ENCODE measurements around the gene FGF22. TPM values are rescaled to one million over a fixed set of nuclear protein-coding genes. Genes with fewer than 3 reads are reported as not detected.

The FGF22 gene
- total and polyA plus RNA-seq, 2 donors (not counting 1 experiment from before 2014, with no cell fraction given) = 0.34 to 2.9 TPM

DNA sequence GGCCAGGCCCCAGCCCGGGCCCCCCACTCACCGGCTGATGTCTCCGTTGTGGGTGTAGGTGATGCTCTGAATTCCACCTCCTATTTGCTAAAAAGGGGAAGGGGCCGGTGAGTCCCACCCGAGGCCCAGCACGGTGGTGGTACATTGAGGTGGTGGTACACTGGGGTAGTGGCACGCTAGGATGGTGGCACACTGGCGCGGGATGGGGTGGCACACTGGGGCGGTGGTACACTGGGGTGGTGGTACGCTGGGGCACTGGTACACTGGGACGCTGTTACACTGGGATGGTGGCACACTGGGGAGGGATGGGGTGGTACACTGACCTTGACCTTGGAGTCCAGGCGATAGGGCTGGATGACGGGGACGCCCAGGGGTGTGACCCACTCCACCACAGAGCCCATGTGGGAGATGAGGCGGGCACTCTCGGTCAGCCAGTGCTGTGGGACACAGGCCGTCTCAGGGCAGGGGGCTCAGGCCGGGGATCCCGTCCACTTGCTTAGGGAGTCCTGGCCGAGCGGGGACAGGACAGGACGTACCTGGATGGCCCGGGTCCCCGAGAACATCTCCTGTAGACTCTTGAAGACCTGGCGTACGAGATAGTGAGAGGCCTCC is 20.9 kb upstream of the FGF22 start:
- Histone ChIP-seq H2AFZ (ENCODE audit: insufficient read depth, low read depth, low read length, poor library complexity, severe bottlenecking) (no peak overlapping the region), H3K79me2 (ENCODE audit: control insufficient read depth, insufficient read depth, low read length) (no peaks in the 10 kb centered on the region), H3K36me3 (replicated peaks in 1 of 2; ENCODE audit: control extremely low read depth in 1 of 2, control insufficient read depth in 1 of 2, extremely low read depth in 1 of 2, insufficient read depth in 2 of 2, low read length in 1 of 2) (peaks cover 0 to 30% of the 10 kb centered on the region in 2 experiments), H3K27me3 (replicated peaks in 1 of 4; ENCODE audit: control extremely low read depth in 1 of 4, control insufficient read depth in 3 of 4, insufficient read depth in 4 of 4, low read length in 3 of 4) (peaks cover 0 to 7% (median 2%) of the 10 kb centered on the region in 4 experiments), H3K4me3 (ENCODE audit: control extremely low read depth in 1 of 5, extremely low read depth in 1 of 5, insufficient read depth in 1 of 5, low read depth in 2 of 5, low read length in 4 of 5) (no peak overlapping the region), H3K9me3 (ENCODE audit: control extremely low read depth in 1 of 3, control insufficient read depth in 2 of 3, insufficient read depth in 1 of 3, low read length in 2 of 3) (no peaks in the 10 kb centered on the region), H4K20me1 (ENCODE audit: control insufficient read depth, insufficient read depth, low read length, poor library complexity, severe bottlenecking) (peaks cover 4% of the 10 kb centered on the region), H3K27ac (ENCODE audit: low read length in 2 of 2) (no peak overlapping the region), H3K4me1 (ENCODE audit: control insufficient read depth in 2 of 2, insufficient read depth in 2 of 2, low read length in 2 of 2) (peaks cover 0 to 4% of the 10 kb centered on the region in 2 donors), H3K9ac (ENCODE audit: low read length) (no peak overlapping the region), H3K4me2 (replicated peaks; ENCODE audit: low read depth, low read length, poor library complexity, severe bottlenecking) (no peak overlapping the region)
- ChIA-PET POLR2A (no interaction called here), CTCF (no interaction called here)
- no peak for TF ChIP-seq CTCF (IDR thresholded peaks at IDR 0.05)
- no peak for TF ChIP-seq EZH2 (IDR thresholded peaks at IDR 0.05; ENCODE audit: borderline replicate concordance, insufficient read depth, low read depth, low read length, poor library complexity, severe bottlenecking)
- H3K27me3 Mint-ChIP-seq = peaks cover 7% of the 10 kb centered on the region
- intact Hi-C loops (cut with micrococcal nuclease) = no loop called here
- H3K4me3 Mint-ChIP-seq = no peak overlapping the region
- H3K27ac Mint-ChIP-seq = no peak overlapping the region
- 98% methylated on average over 22 of the region's 27 CpGs for WGBS (ENCODE audit: insufficient coverage)
- ATAC-seq (ENCODE audit: low read depth) = no peak
- peaks cover 8% of the 10 kb centered on the region for H3K4me1 Mint-ChIP-seq
- no peaks in the 10 kb centered on the region for H3K9me3 Mint-ChIP-seq (ENCODE audit: insufficient read depth)
- no peak for DNase-seq

GRCh38 chr19:619286-620002 is 20.2 kb upstream of the FGF22 start:
- Mint-ChIP-seq H3K27ac (no peak overlapping the region), H3K9me3 (ENCODE audit: insufficient read depth) (no peaks in the 10 kb centered on the region), H3K4me1 (peaks cover 8% of the 10 kb centered on the region), H3K27me3 (peaks cover 4% of the 10 kb centered on the region), H3K4me3 (no peak overlapping the region)
- ATAC-seq (ENCODE audit: low read depth) = no peak
- no peaks in the 10 kb centered on the region for H3K79me2 ChIP-seq (ENCODE audit: control insufficient read depth, insufficient read depth, low read length)
- H3K36me3 ChIP-seq (replicated peaks in 1 of 2; ENCODE audit: control extremely low read depth in 1 of 2, control insufficient read depth in 1 of 2, extremely low read depth in 1 of 2, insufficient read depth in 2 of 2, low read length in 1 of 2) = peaks cover 0 to 34% of the 10 kb centered on the region in 2 experiments
- no peak for TF ChIP-seq EZH2 (IDR thresholded peaks at IDR 0.05; ENCODE audit: borderline replicate concordance, insufficient read depth, low read depth, low read length, poor library complexity, severe bottlenecking)
- no peak for TF ChIP-seq CTCF (IDR thresholded peaks at IDR 0.05)
- no peak overlapping the region for H3K4me3 ChIP-seq (ENCODE audit: control extremely low read depth in 1 of 5, extremely low read depth in 1 of 5, insufficient read depth in 1 of 5, low read depth in 2 of 5, low read length in 4 of 5)
- H3K9ac ChIP-seq (ENCODE audit: low read length) = no peak overlapping the region
- peaks cover 0 to 4% (median under 1%) of the 10 kb centered on the region in 4 experiments for H3K27me3 ChIP-seq (replicated peaks in 1 of 4; ENCODE audit: control extremely low read depth in 1 of 4, control insufficient read depth in 3 of 4, insufficient read depth in 4 of 4, low read length in 3 of 4)
- intact Hi-C loops (cut with micrococcal nuclease) = no loop called here
- CTCF ChIA-PET = no interaction called here
- 98% methylated on average over 45 of the region's 47 CpGs for WGBS (ENCODE audit: insufficient coverage)
- H3K9me3 ChIP-seq (ENCODE audit: control extremely low read depth in 1 of 3, control insufficient read depth in 2 of 3, insufficient read depth in 1 of 3, low read length in 2 of 3) = no peaks in the 10 kb centered on the region
- H3K4me1 ChIP-seq (ENCODE audit: control insufficient read depth in 2 of 2, insufficient read depth in 2 of 2, low read length in 2 of 2) = peaks cover 0 to 4% of the 10 kb centered on the region in 2 donors
- H2AFZ ChIP-seq (ENCODE audit: insufficient read depth, low read depth, low read length, poor library complexity, severe bottlenecking) = no peak overlapping the region
- H3K4me2 ChIP-seq (replicated peaks; ENCODE audit: low read depth, low read length, poor library complexity, severe bottlenecking) = no peak overlapping the region
- no peak for DNase-seq
- POLR2A ChIA-PET = no interaction called here
- no peak overlapping the region for H3K27ac ChIP-seq (ENCODE audit: low read length in 2 of 2)
- peaks cover 6% of the 10 kb centered on the region for H4K20me1 ChIP-seq (ENCODE audit: control insufficient read depth, insufficient read depth, low read length, poor library complexity, severe bottlenecking)

All from B cell (primary cell).